SK-N-SH (cell line): ENCODE results near the gene CDH13. TPM values are rescaled to one million over a fixed set of nuclear protein-coding genes. Genes with fewer than 3 reads are reported as not detected.

Experiments
- CTCF ChIA-PET: fragments of 300-600, 350-600 bp; formaldehyde crosslinking; extraction: SDS; loops from one replicate; lab custom pipeline; 2021; lab: Yijun Ruan, JAX
- POLR2A ChIA-PET: fragments of 350-600 bp; sonication (Branson Sonifier 250); formaldehyde crosslinking; extraction: SDS; loops from one replicate; lab custom pipeline; 2020; ENCODE audit warnings: antibody characterized with exemption, inconsistent platforms; lab: Yijun Ruan, JAX
- DNase-seq: peaks from one replicate; pipeline ENCODE4 v3.0.0; 2012
- H2AFZ ChIP-seq: fragments of 200-600 bp; sonication (generic); 2 replicates; pipeline ENCODE4 v1.8.1; 2016; ENCODE audit warnings: antibody characterized with exemption, mild to moderate bottlenecking, low read depth
- H3F3A ChIP-seq: fragments of 200-600 bp; sonication (generic); replicated peaks from 2 replicates; pipeline ENCODE3; 2016; ENCODE audit warnings: antibody characterized with exemption, mild to moderate bottlenecking; ENCODE audit not compliant: insufficient read depth
- H3K27ac ChIP-seq, 2 experiments: fragments of 200-500 bp in 1 of 2; fragments of 200-600 bp in 1 of 2; sonication (Bioruptor generic) in 1 of 2; sonication (generic), shearing (Covaris generic) in 1 of 2; 2 replicates each; pipeline versions ENCODE4 v1.5.1 to v1.6.1; 2014 to 2016; ENCODE audit warnings: low read depth in 2 of 2, inconsistent platforms in 1 of 2, low read length in 1 of 2, mild to moderate bottlenecking in 1 of 2, mixed read lengths in 1 of 2
- H3K27me3 ChIP-seq: fragments of 200-600 bp; sonication (generic), shearing (Covaris generic); 2 replicates; pipeline ENCODE4 v1.6.1; 2016; ENCODE audit warnings: mixed run types; ENCODE audit not compliant: insufficient read depth
- H3K36me3 ChIP-seq, 2 experiments: fragments of 200-500 bp in 1 of 2; fragments of 200-600 bp in 1 of 2; sonication (Bioruptor generic) in 1 of 2; sonication (generic) in 1 of 2; replicated peaks in 1 of 2; 2 replicates each; pipeline versions ENCODE3 to v1.5.1; 2014 to 2016; ENCODE audit warnings: low read length in 1 of 2, mild to moderate bottlenecking in 1 of 2; ENCODE audit not compliant: insufficient read depth in 2 of 2, control insufficient read depth in 1 of 2
- H3K4me1 ChIP-seq, 2 experiments: fragments of 200-500 bp in 1 of 2; fragments of 200-600 bp in 1 of 2; sonication (Bioruptor generic) in 1 of 2; sonication (generic), shearing (Covaris generic) in 1 of 2; 2 replicates each; pipeline versions ENCODE4 v1.5.1 to v1.6.1; 2014 to 2016; ENCODE audit warnings: low read depth in 1 of 2, low read length in 1 of 2, mixed run types in 1 of 2; ENCODE audit not compliant: insufficient read depth in 2 of 2, control insufficient read depth in 1 of 2
- H3K4me2 ChIP-seq: fragments of 200-600 bp; sonication (generic), shearing (Covaris generic); 2 replicates; pipeline ENCODE4 v1.6.1; 2017; ENCODE audit warnings: mixed run types
- H3K4me3 ChIP-seq, 2 experiments: fragments of 200-500 bp in 1 of 2; fragments of 200-600 bp in 1 of 2; sonication (Bioruptor generic) in 1 of 2; sonication (generic), shearing (Covaris generic) in 1 of 2; 2 replicates each; pipeline versions ENCODE4 v1.5.1 to v1.8.1; 2014 to 2016; ENCODE audit warnings: low read depth in 2 of 2, inconsistent platforms in 1 of 2, low read length in 1 of 2, mild to moderate bottlenecking in 1 of 2, mixed read lengths in 1 of 2, moderate library complexity in 1 of 2
- H3K79me2 ChIP-seq: fragments of 200-600 bp; sonication (generic); 2 replicates; pipeline ENCODE4 v1.8.1; 2017; ENCODE audit warnings: mild to moderate bottlenecking; ENCODE audit not compliant: insufficient read depth
- H3K9ac ChIP-seq: fragments of 200-600 bp; sonication (generic); 2 replicates; pipeline ENCODE4 v1.6.1; 2017; ENCODE audit warnings: mixed run types
- H3K9me2 ChIP-seq: fragments of 200-600 bp; sonication (generic); 2 replicates; pipeline ENCODE4 v1.6.1; 2017; ENCODE audit warnings: mixed run types
- H3K9me3 ChIP-seq: fragments of 200-600 bp; sonication (generic); 2 replicates; pipeline ENCODE4 v1.6.1; 2017; ENCODE audit warnings: mixed run types, mild to moderate bottlenecking, moderate library complexity
- H4K20me1 ChIP-seq: fragments of 200-600 bp; sonication (generic); 2 replicates; pipeline ENCODE4 v1.6.1; 2017; ENCODE audit warnings: mild to moderate bottlenecking, mixed run types; ENCODE audit not compliant: insufficient read depth
- CHD2 ChIP-seq: fragments of 150-350 bp; IDR thresholded peaks from 2 replicates; pipeline ENCODE4 v1.6.1; 2018; ENCODE audit warnings: low read length; ENCODE audit not compliant: partially characterized antibody
- CTCF ChIP-seq: fragments of 200-600 bp; sonication (generic); IDR thresholded peaks from 2 replicates; pipeline ENCODE4 v1.6.1; 2017; ENCODE audit warnings: antibody characterized with exemption, mild to moderate bottlenecking, moderate library complexity
- ELF1 ChIP-seq: IDR thresholded peaks from 2 replicates; pipeline ENCODE4 v1.4.0; 2012
- EZH2phosphoT487 ChIP-seq: fragments of 200-600 bp; sonication (generic); IDR thresholded peaks from 2 replicates; pipeline ENCODE4 v1.6.1; 2017; ENCODE audit warnings: low read depth, mixed run types, mild to moderate bottlenecking, antibody characterized with exemption, moderate library complexity, borderline replicate concordance
- FOSL2 ChIP-seq: IDR thresholded peaks from 2 replicates; pipeline ENCODE4 v1.4.0; 2012; ENCODE audit warnings: low read depth, mild to moderate bottlenecking, moderate library complexity, borderline replicate concordance
- FOXJ3 ChIP-seq: sonication (generic); formaldehyde crosslinking; IDR thresholded peaks from 2 replicates; pipeline ENCODE4 v1.5.1; 2020; ENCODE audit warnings: mild to moderate bottlenecking, missing genetic modification reagents
- FOXM1 ChIP-seq: IDR thresholded peaks from 2 replicates; pipeline ENCODE4 v1.4.0; 2012; ENCODE audit warnings: low read depth, mild to moderate bottlenecking
- GABPA ChIP-seq: IDR thresholded peaks from 2 replicates; pipeline ENCODE4 v1.4.0; 2012; ENCODE audit warnings: low read depth, mild to moderate bottlenecking
- GATA2 ChIP-seq: sonication (generic); formaldehyde crosslinking; IDR thresholded peaks from 2 replicates; pipeline ENCODE4 v1.5.0; 2020; ENCODE audit warnings: mild to moderate bottlenecking, missing genetic modification reagents
- JUND ChIP-seq: IDR thresholded peaks from 2 replicates; pipeline ENCODE4 v1.4.0; 2012
- POLR2AphosphoS5 ChIP-seq: IDR thresholded peaks from 2 replicates; pipeline ENCODE4 v1.6.1; 2012; ENCODE audit warnings: low read depth, low read length
- RAD21 ChIP-seq: IDR thresholded peaks from 2 replicates; pipeline ENCODE4 v1.6.1; 2012; ENCODE audit warnings: mild to moderate bottlenecking, low read length
- TCF12 ChIP-seq: IDR thresholded peaks from 2 replicates; pipeline ENCODE4 v1.4.0; 2012
- WGBS: methylation state at CpG from one replicate; pipeline ENCODE4 v1.1.6; 2017; ENCODE audit warnings: low lambda C conversion rate; 5-methylcytosine and 5-hydroxymethylcytosine counted together
- polyA plus RNA-seq, 3 experiments: library from polyadenylated mRNA; depleted of rRNA; stranded (reverse); fragments of >200 nt; gene quantifications; 2 replicates each; pipeline ENCODE4 v1.2.3, GENCODE V29; 2012

Gene CDH13
- polyA plus RNA-seq, 1 of the 3 experiments (the other 2 are of a cell fraction), result 93.0 TPM

DNA sequence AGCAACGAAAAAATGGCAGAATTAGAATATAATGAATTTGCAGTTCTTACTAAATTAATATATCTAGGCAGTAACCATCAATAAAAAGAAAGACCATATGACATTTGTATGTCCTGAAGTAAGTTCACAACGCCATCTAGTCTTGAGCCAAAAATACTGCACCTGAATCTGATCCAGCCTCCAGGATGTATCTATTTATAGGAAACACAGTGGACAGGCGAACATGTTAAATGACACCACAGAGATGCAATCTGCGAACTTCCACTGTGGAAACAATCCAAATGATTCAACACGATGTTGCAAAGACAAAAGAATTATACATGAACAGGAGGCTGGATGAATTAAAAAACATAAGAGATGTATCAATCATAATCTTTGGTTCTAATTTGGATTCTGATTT lies 197.6 kb downstream of the CDH13 start (continued):
- TF ChIP-seq EZH2phosphoT487, result no peak

DNA sequence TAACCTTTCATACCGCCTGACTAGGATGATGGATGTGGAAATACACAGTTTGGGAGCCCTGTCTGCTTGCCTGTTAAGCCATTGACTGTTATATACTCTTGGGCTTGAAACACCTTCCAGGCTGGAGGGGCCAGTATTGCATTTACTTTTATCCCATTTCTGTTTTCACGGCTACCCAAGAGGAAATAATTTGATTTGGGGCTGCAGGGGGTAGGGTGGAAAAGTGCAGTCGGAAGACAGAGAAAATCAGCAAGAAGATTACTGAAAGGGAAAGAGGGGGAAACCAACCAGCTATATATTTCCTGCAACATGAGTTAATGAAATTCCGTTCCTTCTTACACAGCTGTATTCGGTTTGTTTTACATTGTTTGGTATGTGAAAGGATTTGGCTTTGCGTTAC lies 202.5 kb downstream of the CDH13 start:
- no peak overlapping the region for H2AFZ ChIP-seq
- H3K79me2 ChIP-seq, result no peaks in the 10 kb centered on the region
- H3K4me3 ChIP-seq, result no peak overlapping the region
- CTCF ChIA-PET, result no interaction called here
- no peak overlapping the region for H3K27ac ChIP-seq
- H3K9me3 ChIP-seq, result peaks cover 3% of the 10 kb centered on the region; the same call in 1 of the 2 replicates
- no peaks in the 10 kb centered on the region for H3F3A ChIP-seq
- no peaks in the 10 kb centered on the region for H4K20me1 ChIP-seq
- H3K9me2 ChIP-seq, result no peaks in the 10 kb centered on the region
- H3K9ac ChIP-seq, result no peak overlapping the region
- POLR2A ChIA-PET, result no interaction called here
- 0 out of 4 replicates have a peak, but pooled peaks cover 0 to 4% of the 10 kb centered on the region in 2 experiments for H3K4me1 ChIP-seq
- H3K4me2 ChIP-seq, result no peak overlapping the region
- WGBS, result 30% methylated on average over 6 of the region's 6 CpGs
- DNase-seq, result no peak
- TF ChIP-seq JUND (no peak), FOXJ3 (no peak), RAD21 (no peak), GATA2 (CRISPR knock-in tag) (no peak), FOXM1 (no peak)
- peaks cover 0 to 4% of the 10 kb centered on the region in 2 experiments for H3K36me3 ChIP-seq
- no peaks in the 10 kb centered on the region for H3K27me3 ChIP-seq

DNA sequence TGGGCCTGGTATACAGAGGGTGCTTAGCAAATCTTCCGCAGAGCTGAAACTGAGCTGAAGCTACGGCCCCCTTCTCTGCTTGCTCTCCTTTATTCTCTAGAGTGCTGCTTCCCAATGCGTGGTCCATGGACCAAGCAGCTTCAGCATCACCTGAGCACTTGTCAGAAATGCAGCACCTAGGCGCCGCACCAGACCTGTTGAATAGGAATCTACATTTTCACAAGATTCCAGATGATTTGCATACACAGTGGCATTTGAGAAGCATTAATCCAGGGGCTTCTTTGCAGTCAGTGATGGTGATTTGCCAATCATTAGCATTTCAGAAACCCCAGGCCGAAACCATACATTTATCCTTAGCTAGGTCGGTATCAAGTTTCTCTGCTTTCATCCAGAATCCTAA lies 204.2 kb downstream of the CDH13 start:
- Histone ChIP-seq H3K9me3 (no peaks in the 10 kb centered on the region), H3K9ac (no peak overlapping the region), H3K27me3 (no peaks in the 10 kb centered on the region), H3K4me1 (0 out of 4 replicates have a peak, but pooled peaks cover 0 to 4% of the 10 kb centered on the region in 2 experiments), H3F3A (no peaks in the 10 kb centered on the region), H2AFZ (no peak overlapping the region), H3K36me3 (no peaks in the 10 kb centered on the region), H3K4me3 (no peak overlapping the region), H3K4me2 (no peak overlapping the region), H3K79me2 (no peaks in the 10 kb centered on the region), H3K27ac (no peak overlapping the region), H4K20me1 (no peaks in the 10 kb centered on the region), H3K9me2 (no peaks in the 10 kb centered on the region)
- POLR2A ChIA-PET, result no interaction called here
- WGBS, result 65% methylated on average over 6 of the region's 7 CpGs
- TF ChIP-seq CHD2, result no peak
- TF ChIP-seq FOSL2, result no peak
- no peak for TF ChIP-seq GABPA
- TF ChIP-seq RAD21, result no peak
- no peak for TF ChIP-seq ELF1
- CTCF ChIA-PET, result no interaction called here
- DNase-seq, result no peak

GRCh38 chr16:82832821-82833220 lies 206.1 kb downstream of the CDH13 start:
- 0 out of 4 replicates have a peak, but pooled peaks cover 0 to 4% of the 10 kb centered on the region in 2 experiments for H3K4me1 ChIP-seq
- POLR2A ChIA-PET, result no interaction called here
- no peaks in the 10 kb centered on the region for H3K36me3 ChIP-seq
- no peaks in the 10 kb centered on the region for H3K9me2 ChIP-seq
- no peaks in the 10 kb centered on the region for H3K79me2 ChIP-seq
- CTCF ChIA-PET, result no interaction called here
- H2AFZ ChIP-seq, result no peak overlapping the region
- no peaks in the 10 kb centered on the region for H4K20me1 ChIP-seq
- H3K9ac ChIP-seq, result no peak overlapping the region
- H3K4me3 ChIP-seq, result no peak overlapping the region
- H3F3A ChIP-seq, result no peaks in the 10 kb centered on the region
- H3K27me3 ChIP-seq, result no peaks in the 10 kb centered on the region
- H3K27ac ChIP-seq, result peak overlapping the region in 1 of 2 experiments; percentile 21; a peak in 1 of 4 replicates
- no peak for DNase-seq
- TF ChIP-seq POLR2AphosphoS5 (no peak), FOSL2 (peak; percentile 13; the same call in 1 of the 2 replicates), FOXM1 (no peak), TCF12 (peak; percentile 64; the same call in 1 of the 2 replicates), CTCF (no peak), ELF1 (no peak)
- 27% methylated on average over 3 of the region's 3 CpGs for WGBS
- H3K9me3 ChIP-seq, result no peaks in the 10 kb centered on the region
- H3K4me2 ChIP-seq, result no peak overlapping the region; the same call in 1 of the 2 replicates
